ENCODE measurements around the gene MRPL34.
"Not testable (repeated sequence)": the region's sequence is repeated elsewhere in the genome, so short reads cannot be mapped to it uniquely, and the experiment has no call there.

Gene MRPL34

GRCh38 chr19:17295551-17295950, 10.1 kb upstream of the MRPL34 start:
- H3K36me3 Mint-ChIP-seq: peaks cover 3 to 14% of the 10 kb centered on the region in 2 donors
- DNase-seq; H3K4me3 Mint-ChIP-seq; H3K27ac Mint-ChIP-seq; H3K27me3 Mint-ChIP-seq; H3K9me3 Mint-ChIP-seq; ATAC-seq (replicated peaks): not testable (repeated sequence)
- peaks cover 2 to 21% of the 10 kb centered on the region in 2 donors for H3K4me1 Mint-ChIP-seq

GRCh38 chr19:17296273-17296672, 9.4 kb upstream of the MRPL34 start:
- Mint-ChIP-seq H3K27me3 (no peaks in the 10 kb centered on the region), H3K36me3 (peaks cover 3 to 14% of the 10 kb centered on the region in 2 donors), H3K4me3 (no peak overlapping the region), H3K27ac (no peak overlapping the region), H3K4me1 (peaks cover 2 to 21% of the 10 kb centered on the region in 2 donors), H3K9me3 (no peaks in the 10 kb centered on the region)
- ATAC-seq (replicated peaks) (no peak), DNase-seq (no peak)

- H3K9me3 Mint-ChIP-seq: no peaks in the 10 kb centered on the region
- ATAC-seq (replicated peaks) (no peak), DNase-seq (no peak)
- H3K4me3 Mint-ChIP-seq: no peak overlapping the region
- peaks cover 2 to 20% of the 10 kb centered on the region in 2 donors for H3K4me1 Mint-ChIP-seq
- H3K27me3 Mint-ChIP-seq: no peaks in the 10 kb centered on the region
- H3K27ac Mint-ChIP-seq: no peak overlapping the region
- peaks cover 3 to 14% of the 10 kb centered on the region in 2 donors for H3K36me3 Mint-ChIP-seq
Observed at GRCh38 chr19:17296976-17297375, 8.7 kb upstream of the MRPL34 start.

- DNase-seq: no peak
- H3K4me3 Mint-ChIP-seq: no peak overlapping the region
- H3K36me3 Mint-ChIP-seq: peaks cover 0 to 6% of the 10 kb centered on the region in 2 donors
- ATAC-seq (replicated peaks): no peak
- H3K9me3 Mint-ChIP-seq: no peaks in the 10 kb centered on the region
- peaks cover 20 to 27% of the 10 kb centered on the region in 2 donors for H3K4me1 Mint-ChIP-seq
- no peaks in the 10 kb centered on the region for H3K27me3 Mint-ChIP-seq
- no peak overlapping the region for H3K27ac Mint-ChIP-seq
Observed at GRCh38 chr19:17300992-17301619, 4.6 kb upstream of the MRPL34 start.

GRCh38 chr19:17302391-17303166, 3.1 kb upstream of the MRPL34 start:
- ATAC-seq (replicated peaks) (no peak), DNase-seq (no peak)
- Mint-ChIP-seq H3K4me1 (peaks cover 26 to 32% of the 10 kb centered on the region in 2 donors), H3K4me3 (peak overlapping the region; percentile 72 to 81), H3K9me3 (no peaks in the 10 kb centered on the region), H3K27me3 (no peaks in the 10 kb centered on the region), H3K27ac (no peak overlapping the region), H3K36me3 (peaks cover 0 to 3% of the 10 kb centered on the region in 2 donors)

GRCh38 chr19:17303167-17303939, 2.3 kb upstream of the MRPL34 start, which contains the start of gene ABHD8:
TSS of gene ABHD8 (minus strand) at chr19:17303425. CDS start at chr19:17301616, 1,809 bp downstream.
- ATAC-seq (replicated peaks) (peak; percentile 71 to 75), DNase-seq (peak; percentile 93)
- H3K9me3 Mint-ChIP-seq: no peaks in the 10 kb centered on the region
- peaks cover 30 to 38% of the 10 kb centered on the region in 2 donors for H3K4me1 Mint-ChIP-seq
- no peaks in the 10 kb centered on the region for H3K27me3 Mint-ChIP-seq
- H3K27ac Mint-ChIP-seq: peak within 1 kb of the TSS; percentile 68
- H3K36me3 Mint-ChIP-seq: peaks cover 0 to 3% of the 10 kb centered on the region in 2 donors
- peak within 1 kb of the TSS; percentile 72 to 81 for H3K4me3 Mint-ChIP-seq

GRCh38 chr19:17303940-17304267, 1.8 kb upstream of the MRPL34 start:
- Mint-ChIP-seq H3K4me3 (peak overlapping the region; percentile 72 to 81), H3K27me3 (no peaks in the 10 kb centered on the region), H3K9me3 (no peaks in the 10 kb centered on the region), H3K36me3 (peaks cover 0 to under 1% of the 10 kb centered on the region in 2 donors), H3K4me1 (peaks cover 31 to 40% of the 10 kb centered on the region in 2 donors), H3K27ac (peak overlapping the region; percentile 68)
- ATAC-seq (replicated peaks) (no peak), DNase-seq (no peak)

- DNase-seq (no peak), ATAC-seq (replicated peaks) (no peak)
- peaks cover 1 to 3% of the 10 kb centered on the region in 2 donors for H3K36me3 Mint-ChIP-seq
- H3K4me1 Mint-ChIP-seq: peaks cover 34 to 43% of the 10 kb centered on the region in 2 donors
- no peaks in the 10 kb centered on the region for H3K9me3 Mint-ChIP-seq
- H3K27me3 Mint-ChIP-seq: no peaks in the 10 kb centered on the region
- peak overlapping the region; percentile 96 for H3K27ac Mint-ChIP-seq
- H3K4me3 Mint-ChIP-seq: peak overlapping the region; percentile 54 to 95
Observed at GRCh38 chr19:17304386-17305215, 1.1 kb upstream of the MRPL34 start.

- Mint-ChIP-seq H3K9me3 (no peaks in the 10 kb centered on the region), H3K27me3 (no peaks in the 10 kb centered on the region), H3K4me3 (peak overlapping the region; percentile 90 to 95), H3K27ac (peak overlapping the region; percentile 96), H3K4me1 (peaks cover 35 to 45% of the 10 kb centered on the region in 2 donors), H3K36me3 (peaks cover 1 to 3% of the 10 kb centered on the region in 2 donors)
- no peak for DNase-seq
- no peak for ATAC-seq (replicated peaks)
Observed at GRCh38 chr19:17305216-17305516, 506 bp upstream of the MRPL34 start.

GRCh38 chr19:17306285-17306714, 628 bp downstream of the MRPL34 start:
- Mint-ChIP-seq H3K4me3 (peak overlapping the region; percentile 90 to 95), H3K27me3 (no peaks in the 10 kb centered on the region), H3K27ac (peak overlapping the region; percentile 96), H3K4me1 (peaks cover 41 to 57% of the 10 kb centered on the region in 2 donors), H3K36me3 (peaks cover 3 to 4% of the 10 kb centered on the region in 2 donors), H3K9me3 (no peaks in the 10 kb centered on the region)
- DNase-seq (no peak), ATAC-seq (replicated peaks) (no peak)

- no peaks in the 10 kb centered on the region for H3K9me3 Mint-ChIP-seq
- ATAC-seq (replicated peaks) (no peak), DNase-seq (no peak)
- H3K4me3 Mint-ChIP-seq: peak overlapping the region in 1 of 2 donors; percentile 11
- H3K27me3 Mint-ChIP-seq: no peaks in the 10 kb centered on the region
- peaks cover 39 to 59% of the 10 kb centered on the region in 2 donors for H3K4me1 Mint-ChIP-seq
- peak overlapping the region; percentile 22 for H3K27ac Mint-ChIP-seq
- peaks cover 10 to 13% of the 10 kb centered on the region in 2 donors for H3K36me3 Mint-ChIP-seq
Observed at GRCh38 chr19:17307876-17308377, 2.3 kb downstream of the MRPL34 start.

GRCh38 chr19:17309198-17309964, 3.7 kb downstream of the MRPL34 start, which contains the start of gene DDA1:
TSS of gene DDA1 (plus strand) at chr19:17309563. CDS start at chr19:17309655, 92 bp downstream.
- H3K9me3 Mint-ChIP-seq: no peaks in the 10 kb centered on the region
- peaks cover 18 to 24% of the 10 kb centered on the region in 2 donors for H3K36me3 Mint-ChIP-seq
- ATAC-seq (replicated peaks): peak; percentile 76 to 79
- peak within 1 kb of the TSS; percentile 98 for H3K27ac Mint-ChIP-seq
- DNase-seq: peak; percentile 99
- H3K4me1 Mint-ChIP-seq: peaks cover 33 to 50% of the 10 kb centered on the region in 2 donors
- no peaks in the 10 kb centered on the region for H3K27me3 Mint-ChIP-seq
- H3K4me3 Mint-ChIP-seq: peak within 1 kb of the TSS; percentile 93 to 99

GRCh38 chr19:17309965-17310461, 4.3 kb downstream of the MRPL34 start:
- DNase-seq: no peak
- Mint-ChIP-seq H3K4me3 (peak overlapping the region; percentile 93 to 99), H3K27me3 (no peaks in the 10 kb centered on the region), H3K4me1 (peaks cover 29 to 45% of the 10 kb centered on the region in 2 donors), H3K36me3 (peaks cover 21 to 24% of the 10 kb centered on the region in 2 donors), H3K9me3 (no peaks in the 10 kb centered on the region), H3K27ac (peak overlapping the region; percentile 98)
- ATAC-seq (replicated peaks): no peak

Data from stimulated activated naive B cell treated with anti-CD40 and anti-IgM and Interleukin-4, amounts not matched to agents 10 μg/mL and 1 μg/mL and 100 μg/mL, for 72 hours (primary cell).